Mucosa of rectum (tissue), 2 donors: ENCODE measurements around the gene TEX11.

Experiments used
- H3K27ac ChIP-seq, 2 donors: one replicate each; pipeline ENCODE4 v1.7.0; 2013; ENCODE audit warnings: inconsistent platforms in 2 of 2, low read depth in 2 of 2, low read length in 2 of 2
- H3K27me3 ChIP-seq, 2 donors: one replicate each; pipeline ENCODE4 v1.7.0; 2013; ENCODE audit warnings: low read length in 2 of 2; ENCODE audit not compliant: control insufficient read depth in 2 of 2, insufficient read depth in 2 of 2
- H3K36me3 ChIP-seq, 2 donors: one replicate each; pipeline ENCODE4 v1.7.0; 2013; ENCODE audit warnings: low read length in 2 of 2; ENCODE audit not compliant: control insufficient read depth in 2 of 2, insufficient read depth in 2 of 2
- H3K4me1 ChIP-seq, 2 donors: one replicate each; pipeline ENCODE4 v1.7.0; 2013; ENCODE audit warnings: low read length in 2 of 2, mild to moderate bottlenecking in 1 of 2; ENCODE audit not compliant: control insufficient read depth in 2 of 2, insufficient read depth in 2 of 2
- H3K4me3 ChIP-seq, 2 donors: one replicate each; pipeline ENCODE4 v1.7.0; 2013; ENCODE audit warnings: low read length in 2 of 2
- H3K9ac ChIP-seq, 2 donors: one replicate each; pipeline ENCODE4 v1.7.0; 2013; ENCODE audit warnings: low read length in 2 of 2, low read depth in 1 of 2, mild to moderate bottlenecking in 1 of 2
- H3K9me3 ChIP-seq, 2 donors: one replicate each; pipeline ENCODE4 v1.7.0; 2013; ENCODE audit warnings: low read length in 2 of 2; ENCODE audit not compliant: control insufficient read depth in 2 of 2
- donor health status: healthy.
- donor health status: Normal muscosa, but diverticular disease.

The TEX11 gene

GRCh38 chrX:70482300-70482699, 426.2 kb downstream of the TEX11 start:
- Histone ChIP-seq H3K9me3 (no peaks in the 10 kb centered on the region), H3K27me3 (peaks cover 0 to 4% of the 10 kb centered on the region in 2 donors), H3K27ac (peak overlapping the region; percentile 86 to 87), H3K36me3 (peaks cover 2 to 6% of the 10 kb centered on the region in 2 donors), H3K4me3 (no peak overlapping the region), H3K9ac (no peak overlapping the region), H3K4me1 (peaks cover 27 to 43% of the 10 kb centered on the region in 2 donors)

- H3K4me3 ChIP-seq = no peak overlapping the region
- H3K27ac ChIP-seq = peak overlapping the region; percentile 86 to 87
- peaks cover 27 to 43% of the 10 kb centered on the region in 2 donors for H3K4me1 ChIP-seq
- peak overlapping the region in 1 of 2 donors; percentile 34 for H3K9ac ChIP-seq
- peaks cover 0 to 4% of the 10 kb centered on the region in 2 donors for H3K27me3 ChIP-seq
- no peaks in the 10 kb centered on the region for H3K9me3 ChIP-seq
- H3K36me3 ChIP-seq = peaks cover 0 to 5% of the 10 kb centered on the region in 2 donors
Measured at GRCh38 chrX:70481471-70482270, 426.8 kb downstream of the TEX11 start.

- H3K4me1 ChIP-seq = peaks cover 27 to 46% of the 10 kb centered on the region in 2 donors
- no peaks in the 10 kb centered on the region for H3K9me3 ChIP-seq
- peak overlapping the region; percentile 86 to 87 for H3K27ac ChIP-seq
- no peaks in the 10 kb centered on the region for H3K36me3 ChIP-seq
- H3K27me3 ChIP-seq = peaks cover 0 to 4% of the 10 kb centered on the region in 2 donors
- no peak overlapping the region for H3K4me3 ChIP-seq
- H3K9ac ChIP-seq = peak overlapping the region; percentile 34 to 56
Measured at GRCh38 chrX:70480660-70481018, 427.9 kb downstream of the TEX11 start.

GRCh38 chrX:70479922-70480659, 428.4 kb downstream of the TEX11 start:
- H3K4me1 ChIP-seq = peaks cover 27 to 43% of the 10 kb centered on the region in 2 donors
- H3K27me3 ChIP-seq = peaks cover 0 to 4% of the 10 kb centered on the region in 2 donors
- peak overlapping the region; percentile 86 to 87 for H3K27ac ChIP-seq
- H3K9ac ChIP-seq = peak overlapping the region; percentile 9 to 56
- H3K4me3 ChIP-seq = no peak overlapping the region
- no peaks in the 10 kb centered on the region for H3K9me3 ChIP-seq
- H3K36me3 ChIP-seq = no peaks in the 10 kb centered on the region

GRCh38 chrX:70479247-70479921, 429.1 kb downstream of the TEX11 start:
- Histone ChIP-seq H3K4me1 (peaks cover 27 to 37% of the 10 kb centered on the region in 2 donors), H3K4me3 (peak overlapping the region; percentile 42 to 64), H3K36me3 (no peaks in the 10 kb centered on the region), H3K27me3 (peaks cover 0 to 4% of the 10 kb centered on the region in 2 donors), H3K27ac (peak overlapping the region; percentile 86 to 87), H3K9me3 (no peaks in the 10 kb centered on the region), H3K9ac (peak overlapping the region; percentile 66 to 70)
